22Rv1 (cell line): Measurements from ENCODE around the gene TM2D3.

Experiments used
- CTCF ChIP-seq: fragments of 450-650 bp; IDR thresholded peaks from 2 replicates; pipeline ENCODE4 v1.5.1; 2017; ENCODE audit warnings: mild to moderate bottlenecking
- ZFX ChIP-seq: fragments of 450-650 bp; IDR thresholded peaks from 2 replicates; pipeline ENCODE4 v1.6.1; 2017; ENCODE audit warnings: antibody characterized with exemption, borderline replicate concordance

GRCh38 chr15:101692801-101693598 lies 40.8 kb upstream of the TM2D3 start:
- no peak for TF ChIP-seq CTCF
- TF ChIP-seq ZFX = no peak
